Loucy (cell line): ENCODE data around the gene C1QTNF1.

Experiments used
- CTCF ChIP-seq: fragments of 200-600 bp; sonication (generic); conservative IDR thresholded peaks from 2 replicates; pipeline ENCODE4 v1.5.1; 2014; ENCODE audit warnings: mild to moderate bottlenecking, antibody characterized with exemption, low read length
- EZH2phosphoT487 ChIP-seq: fragments of 200-600 bp; IDR thresholded peaks from 2 replicates; pipeline ENCODE4 v1.6.1; 2018; ENCODE audit warnings: antibody characterized with exemption, mild to moderate bottlenecking, moderate library complexity, borderline replicate concordance

GRCh38 chr17:79039171-79039570 is 15.2 kb downstream of the C1QTNF1 start:
- TF ChIP-seq CTCF (no peak), EZH2phosphoT487 (no peak)
